Limb (tissue), 2 donors: ENCODE results near the gene PGBD5.
"Not testable (repeated sequence)": the region's sequence is repeated elsewhere in the genome, so short reads cannot be mapped to it uniquely, and the experiment has no call there.

Source experiments
- DNase-seq, 2 donors: peaks; one replicate each; pipeline ENCODE4 v3.0.0-alpha.2; 2016; ENCODE audit errors: extremely low spot score in 2 of 2

The PGBD5 gene

DNA sequence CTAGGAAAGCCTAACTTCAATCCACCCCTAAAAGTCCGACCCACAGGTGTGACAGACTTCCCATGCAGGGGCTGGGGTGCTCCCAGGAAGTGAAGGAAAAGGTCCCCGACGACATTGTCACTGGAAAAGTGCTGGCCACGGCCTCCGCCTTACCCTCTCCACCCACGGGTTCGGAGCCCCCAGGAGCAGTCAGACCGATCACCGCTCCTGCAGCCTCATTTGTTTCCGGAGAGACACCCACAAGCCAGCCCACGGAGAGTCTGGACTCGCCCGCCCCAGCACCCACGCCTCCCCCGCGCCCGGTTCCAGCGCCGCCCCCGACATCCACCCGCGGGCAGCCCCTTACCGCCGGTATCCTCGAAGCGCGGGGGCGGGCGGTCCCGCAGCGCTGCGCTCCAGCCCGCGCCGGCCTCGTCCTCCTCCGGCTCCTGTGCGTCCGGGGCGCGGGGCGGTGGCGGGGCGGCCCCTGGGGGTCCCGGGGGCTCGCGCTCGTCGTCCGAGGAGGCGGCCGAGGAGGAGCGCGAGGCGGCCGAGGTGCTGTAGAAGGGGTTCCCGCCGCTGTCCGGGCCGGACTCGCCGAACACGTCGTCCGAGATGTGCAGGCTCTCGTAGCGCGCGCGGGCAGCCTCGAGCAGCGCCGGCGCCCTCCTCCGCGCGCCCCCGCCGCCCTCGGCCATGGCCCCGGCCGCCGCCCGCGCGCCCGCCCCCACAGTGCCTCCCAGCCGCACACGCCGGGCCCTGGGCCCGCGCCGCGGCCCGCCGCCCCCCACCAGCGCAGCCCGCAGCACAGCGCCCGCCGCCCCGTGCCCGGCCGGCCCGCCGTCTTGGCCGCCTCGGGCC, 660 bp downstream of the PGBD5 start:
- peak in 1 of 2 donors; percentile 43 for DNase-seq

DNA sequence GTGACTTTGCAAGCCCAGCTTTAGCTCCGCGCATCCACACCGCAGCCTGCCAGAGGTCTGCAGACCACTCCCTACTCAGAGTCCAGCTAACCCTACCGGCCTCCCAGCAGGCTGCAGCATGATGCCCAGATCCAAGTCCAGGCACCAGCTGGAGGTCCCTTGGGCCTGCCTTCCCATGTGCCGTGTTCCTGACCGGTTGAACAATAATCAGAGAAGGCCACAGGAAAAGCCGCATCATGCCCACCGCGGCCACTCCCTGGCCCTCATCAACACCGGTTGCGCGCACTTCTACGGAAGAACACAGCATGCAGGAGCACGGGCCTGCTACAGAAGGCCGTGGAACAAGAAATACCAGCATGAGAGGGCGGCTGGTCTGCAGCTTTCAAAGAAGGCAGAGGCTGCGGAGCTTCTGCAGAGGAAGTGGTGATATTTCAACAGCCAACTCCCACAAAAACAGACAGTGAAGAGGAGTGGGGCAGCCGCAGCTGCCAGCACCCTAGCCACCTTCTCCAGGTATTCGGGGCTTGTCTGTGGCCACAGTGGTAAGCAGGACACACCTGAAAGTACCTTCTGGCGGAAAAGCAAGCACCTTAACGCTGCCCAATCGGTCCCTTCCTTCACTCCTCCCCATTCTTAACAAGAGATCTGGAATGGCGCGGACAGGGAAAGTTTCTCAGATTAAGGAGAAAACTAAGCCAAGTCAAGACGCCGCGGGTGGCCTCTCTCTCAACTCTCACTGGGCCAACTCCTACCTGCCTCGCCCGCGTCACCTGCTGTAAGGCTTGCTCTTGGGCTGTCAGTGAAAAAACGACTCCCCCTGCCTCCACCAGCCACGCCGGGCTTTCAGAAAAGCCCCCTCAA, 1.5 kb downstream of the PGBD5 start:
- no peak for DNase-seq

DNA sequence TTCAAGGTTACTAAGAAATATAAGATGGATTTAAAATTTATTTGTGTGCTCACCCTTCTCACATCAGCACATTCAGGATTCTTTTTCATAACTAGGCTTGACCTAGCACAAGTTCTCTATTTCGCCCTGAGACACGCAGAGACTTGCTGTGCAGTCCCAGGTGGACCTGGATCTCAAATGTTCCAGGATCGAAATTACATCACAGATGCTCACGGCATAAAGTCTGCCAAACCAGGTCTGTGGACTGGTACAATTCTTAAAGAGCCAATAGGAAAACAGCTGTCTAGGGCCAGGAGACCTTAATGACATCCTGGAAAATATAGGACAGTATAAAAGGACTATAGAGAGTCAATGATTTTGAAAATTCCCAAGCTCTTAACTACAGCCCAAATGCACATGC, 2.2 kb downstream of the PGBD5 start:
- no peak for DNase-seq

DNA sequence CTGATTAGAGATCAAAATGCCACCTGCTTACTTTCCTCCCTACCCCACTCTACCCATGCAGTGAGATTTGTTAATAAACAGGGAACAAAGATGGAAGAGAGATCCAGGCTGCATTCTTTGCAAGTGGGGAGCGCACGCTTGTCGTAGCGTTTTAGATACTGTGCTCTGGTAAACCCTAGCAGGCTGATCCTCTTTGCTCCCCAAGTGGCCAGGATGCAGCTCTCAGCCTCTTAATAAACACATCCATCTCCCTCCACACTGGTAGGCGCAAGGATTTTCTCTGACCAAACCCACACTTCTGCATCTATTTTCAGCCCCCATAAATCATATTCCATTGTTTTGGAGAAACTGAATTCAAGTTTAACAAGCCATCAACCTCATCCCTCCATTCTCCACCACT, 2.9 kb downstream of the PGBD5 start:
- DNase-seq: no peak

DNA sequence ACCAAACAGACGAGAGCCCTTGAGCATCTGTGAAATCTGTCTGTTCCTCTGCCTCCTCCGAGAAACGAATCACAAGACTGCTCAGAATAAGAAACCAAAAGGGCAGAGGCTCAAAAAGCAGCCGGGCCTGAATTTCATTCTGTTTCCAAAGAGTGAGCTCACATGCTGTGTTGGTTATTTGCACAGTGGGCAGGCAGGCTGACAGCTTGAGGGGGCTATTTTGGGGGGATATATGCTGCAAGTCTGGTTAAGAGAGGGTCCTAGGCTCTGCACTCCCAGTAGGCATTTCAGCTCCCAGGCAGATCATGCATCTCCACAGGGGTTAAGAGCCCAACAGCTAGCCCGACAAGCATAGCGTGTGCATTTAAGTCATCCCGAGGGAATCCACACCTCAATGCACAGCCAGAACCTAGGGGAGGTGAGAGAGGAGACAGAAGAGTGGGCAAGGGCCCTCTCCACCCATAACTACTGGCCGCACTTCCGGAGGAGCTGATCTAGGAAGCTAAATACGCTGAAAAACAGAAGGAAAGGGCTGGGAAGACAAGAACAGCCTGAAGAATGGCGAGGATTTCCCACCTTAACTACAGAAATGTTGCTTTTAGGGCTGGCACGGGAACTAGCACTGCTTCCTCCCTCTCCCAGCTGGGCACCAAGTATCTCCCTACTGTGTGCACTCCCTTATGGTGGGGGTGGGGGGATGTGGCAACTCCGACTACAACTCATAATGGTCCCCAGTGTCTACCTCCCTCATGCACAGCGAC, 3.7 kb downstream of the PGBD5 start:
- DNase-seq: no peak

DNA sequence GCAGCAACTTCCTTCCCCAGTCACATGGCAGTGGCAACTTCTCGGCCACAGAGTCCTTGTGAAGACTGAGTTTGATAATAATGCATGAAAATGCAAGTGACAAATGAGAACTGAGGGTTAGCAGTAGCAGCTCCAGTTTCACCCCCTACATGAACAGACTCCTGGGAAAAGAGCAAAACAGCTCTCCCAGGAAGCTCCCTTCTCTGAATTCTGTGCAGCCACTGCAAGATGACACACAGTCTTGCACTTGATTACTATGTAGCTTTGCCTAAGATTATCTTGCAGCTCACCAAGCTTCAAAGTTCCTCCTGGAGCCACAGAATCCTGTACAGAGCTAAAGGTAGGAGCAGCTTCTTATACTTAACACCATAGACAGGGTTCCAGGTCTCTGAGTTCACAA, 4.7 kb downstream of the PGBD5 start:
- no peak for DNase-seq

DNA sequence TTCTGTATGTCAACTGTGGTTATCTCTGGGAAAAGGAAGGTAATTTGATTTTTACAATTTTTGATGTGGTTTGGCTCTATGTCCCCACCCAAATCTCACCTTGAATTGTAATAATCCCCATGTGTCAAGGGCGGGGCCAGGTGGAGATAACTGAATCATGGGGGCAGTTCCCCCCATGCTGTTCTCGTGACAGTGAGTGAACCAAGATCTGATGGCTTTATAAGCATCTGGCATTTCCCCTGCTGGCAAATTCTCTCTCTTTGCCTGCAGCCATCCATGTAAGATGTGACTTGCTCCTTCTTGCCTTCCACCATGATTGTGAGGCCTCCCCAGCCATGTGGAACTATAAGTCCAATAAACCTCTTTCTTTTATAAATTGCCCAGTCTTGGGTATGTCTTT, 5.8 kb downstream of the PGBD5 start:
- not testable (repeated sequence) for DNase-seq

DNA sequence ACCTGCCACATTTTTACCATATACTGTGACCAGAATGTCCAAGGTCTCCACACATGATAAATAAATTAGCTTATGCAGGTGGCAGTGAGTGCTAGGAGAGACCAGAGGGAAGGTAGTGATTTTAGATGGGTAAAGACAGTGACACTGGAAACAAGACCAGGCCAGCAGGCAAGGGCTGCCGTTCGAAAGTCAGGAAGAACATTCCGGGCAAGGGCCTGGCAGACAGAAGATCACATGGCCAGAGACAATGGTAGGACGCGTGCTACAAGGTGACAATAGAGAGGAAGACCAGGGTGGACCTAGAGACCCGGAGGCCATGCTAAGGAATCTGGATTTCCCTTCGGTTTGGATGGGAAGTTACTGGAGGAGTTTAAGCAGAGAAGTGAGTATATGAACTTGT, 9.7 kb downstream of the PGBD5 start:
- DNase-seq: no peak

DNA sequence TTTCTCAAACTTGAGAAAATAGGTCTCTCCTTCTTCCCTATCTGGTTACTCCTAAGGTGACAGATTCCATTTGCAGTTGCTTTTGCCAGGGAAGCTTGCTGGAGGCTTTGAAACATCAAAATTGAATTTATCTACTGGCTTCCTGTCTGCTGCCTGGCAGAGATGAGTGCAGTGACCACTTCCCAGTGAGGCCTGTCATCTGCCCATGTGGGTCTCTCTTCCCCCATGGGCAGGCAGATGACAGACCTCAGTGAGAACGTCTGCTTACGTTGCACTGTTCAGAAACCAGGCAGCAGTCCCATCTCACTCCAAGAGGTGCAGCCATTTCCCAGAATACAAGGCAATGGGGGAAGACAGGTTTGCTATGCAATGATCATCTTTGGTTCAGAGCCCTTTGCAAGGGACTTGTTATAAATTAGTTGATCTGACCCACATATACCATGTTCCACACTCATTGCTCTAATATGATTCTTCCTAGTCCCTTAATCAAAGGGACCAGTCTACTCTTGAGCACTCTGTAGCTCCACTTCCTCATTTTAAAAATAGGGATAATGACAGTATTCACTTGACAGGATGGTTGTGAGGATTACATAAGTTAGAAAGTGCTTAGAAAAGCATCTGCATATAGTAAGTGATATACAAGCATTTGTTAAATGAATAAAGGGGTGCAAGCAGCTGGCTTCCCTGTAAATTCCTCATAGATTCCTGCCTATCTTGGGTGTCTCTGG, 10.6 kb downstream of the PGBD5 start:
- DNase-seq: no peak

DNA sequence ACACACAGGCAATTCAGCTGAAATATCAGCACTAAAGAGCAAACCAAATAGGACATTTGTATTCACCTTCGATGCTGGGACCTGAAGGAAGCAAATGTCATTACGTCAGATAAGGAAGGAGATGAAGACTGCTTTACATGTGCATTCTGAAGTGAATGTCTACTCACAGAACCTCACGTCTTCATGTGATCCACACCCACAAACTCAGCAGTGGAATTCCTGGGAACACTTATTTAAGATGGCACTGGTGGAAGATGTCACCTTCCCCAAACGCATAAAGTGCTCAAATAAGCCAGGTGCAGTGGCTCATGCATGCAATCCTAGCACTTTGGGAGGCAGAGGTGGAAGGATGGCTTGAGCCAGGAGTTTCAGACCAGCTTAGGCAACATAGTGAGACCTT, 11.4 kb downstream of the PGBD5 start:
- no peak for DNase-seq

DNA sequence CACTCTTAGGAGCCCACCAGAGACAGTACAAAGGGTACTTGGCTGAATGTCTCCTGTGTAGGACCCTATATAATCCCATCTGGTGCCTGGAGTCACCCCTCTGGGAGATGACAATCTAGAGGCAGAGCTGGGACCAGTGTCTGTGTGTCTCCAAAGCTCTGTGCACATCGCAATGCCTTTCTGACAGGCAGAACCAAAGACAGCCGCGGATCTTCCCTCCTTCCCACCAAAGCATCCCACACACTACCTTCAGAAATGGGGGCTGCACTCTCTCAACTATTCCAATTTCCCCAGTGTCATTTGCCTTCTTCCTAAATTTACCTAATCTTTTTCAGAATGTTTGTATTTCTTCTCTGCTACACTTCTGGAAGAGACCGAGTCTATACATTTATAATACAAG, 12.0 kb downstream of the PGBD5 start:
- no peak for DNase-seq

DNA sequence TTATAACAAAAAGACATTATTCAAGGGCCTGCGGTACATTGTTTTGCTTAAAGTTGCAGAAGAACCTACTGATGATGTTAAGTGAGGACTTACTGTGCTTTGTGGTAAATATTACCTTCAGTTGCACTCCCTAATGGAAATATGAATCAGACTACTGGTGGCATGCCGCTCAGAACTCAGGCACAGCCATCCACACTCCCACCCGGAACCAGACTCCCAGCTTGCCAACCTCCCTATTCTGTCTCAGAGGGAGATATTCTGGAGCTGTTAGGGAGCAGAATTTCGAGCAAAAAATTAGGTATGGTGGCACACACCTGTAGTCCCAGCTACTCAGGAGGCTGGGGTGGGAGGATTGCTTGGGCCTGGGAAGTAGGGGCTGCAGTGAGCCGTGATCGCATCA, 13.1 kb downstream of the PGBD5 start:
- no peak for DNase-seq

DNA sequence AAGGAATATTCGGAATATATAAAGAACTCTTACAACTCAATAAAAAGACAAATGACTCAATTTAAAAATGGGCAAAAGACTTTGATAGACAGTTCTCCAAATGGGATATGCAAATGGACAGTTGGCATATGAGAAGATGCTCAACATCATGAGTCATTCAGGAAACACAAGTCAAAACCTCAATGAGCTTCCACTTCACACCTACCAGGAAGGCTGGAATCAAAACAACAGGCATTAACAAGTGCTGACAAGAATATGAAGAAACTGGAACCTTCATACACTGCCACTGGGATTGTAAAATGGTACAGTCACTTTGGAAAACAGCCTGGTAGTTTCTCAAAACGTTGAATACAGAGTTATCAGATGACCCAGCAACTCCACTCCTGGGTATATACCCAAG, 17.2 kb downstream of the PGBD5 start:
- no peak for DNase-seq

DNA sequence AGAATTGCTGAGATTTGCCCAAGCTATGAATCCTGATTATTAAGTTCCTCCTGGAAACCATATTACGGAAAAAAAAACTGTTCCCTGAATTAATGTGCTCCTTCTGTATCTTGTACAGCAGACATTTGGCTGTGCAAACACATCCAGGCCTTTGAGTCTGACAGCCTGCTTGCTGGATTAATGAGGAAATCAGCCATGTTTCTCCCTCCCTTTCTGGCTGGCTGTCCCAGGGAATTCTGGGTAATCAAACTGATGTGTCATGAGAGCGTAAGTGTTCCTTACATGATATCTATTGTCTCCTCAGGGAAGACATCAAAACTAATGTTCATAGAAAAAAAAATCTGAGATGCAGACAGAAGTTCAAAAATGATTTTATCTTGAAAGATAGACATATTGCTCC, 18.8 kb downstream of the PGBD5 start:
- no peak for DNase-seq

DNA sequence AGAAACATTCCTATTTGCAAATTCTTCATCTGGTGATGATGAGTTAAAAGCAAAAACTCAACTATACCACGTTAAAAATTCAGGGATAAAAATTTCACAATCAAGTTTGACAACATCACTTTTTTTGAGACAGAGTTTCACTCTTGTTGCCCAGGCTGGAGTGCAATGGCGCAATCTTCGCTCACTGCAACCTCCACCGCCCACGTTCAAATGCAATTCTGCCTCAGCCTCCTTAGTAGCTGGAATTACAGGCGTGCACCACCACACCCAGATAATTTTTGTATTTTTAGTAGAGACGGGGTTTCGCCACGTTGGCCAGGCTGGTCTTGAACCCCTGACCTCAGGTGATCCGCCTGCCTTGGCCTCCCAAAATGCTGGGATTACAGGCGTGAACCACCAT, 19.4 kb downstream of the PGBD5 start:
- not testable (repeated sequence) for DNase-seq

DNA sequence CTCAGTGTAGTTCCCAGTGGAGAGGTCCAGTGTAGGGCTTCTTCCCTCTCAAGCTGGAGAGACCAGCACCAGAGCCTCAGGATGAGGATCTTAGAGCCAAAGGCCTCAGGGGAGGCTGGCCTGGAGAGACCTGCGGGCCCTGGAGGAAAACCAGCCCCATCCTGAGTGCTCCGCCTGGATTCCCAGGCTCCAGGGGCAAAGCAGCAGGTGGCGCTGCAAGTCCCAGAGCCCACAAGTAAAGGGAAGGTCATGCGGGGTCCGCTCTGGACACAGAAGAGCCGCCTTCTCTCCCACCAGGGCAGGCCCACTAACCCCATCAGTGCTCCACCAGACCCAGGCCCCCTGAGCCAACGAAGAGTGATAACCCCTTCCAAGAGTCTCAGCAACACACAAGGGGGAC, 22.7 kb downstream of the PGBD5 start:
- no peak for DNase-seq

DNA sequence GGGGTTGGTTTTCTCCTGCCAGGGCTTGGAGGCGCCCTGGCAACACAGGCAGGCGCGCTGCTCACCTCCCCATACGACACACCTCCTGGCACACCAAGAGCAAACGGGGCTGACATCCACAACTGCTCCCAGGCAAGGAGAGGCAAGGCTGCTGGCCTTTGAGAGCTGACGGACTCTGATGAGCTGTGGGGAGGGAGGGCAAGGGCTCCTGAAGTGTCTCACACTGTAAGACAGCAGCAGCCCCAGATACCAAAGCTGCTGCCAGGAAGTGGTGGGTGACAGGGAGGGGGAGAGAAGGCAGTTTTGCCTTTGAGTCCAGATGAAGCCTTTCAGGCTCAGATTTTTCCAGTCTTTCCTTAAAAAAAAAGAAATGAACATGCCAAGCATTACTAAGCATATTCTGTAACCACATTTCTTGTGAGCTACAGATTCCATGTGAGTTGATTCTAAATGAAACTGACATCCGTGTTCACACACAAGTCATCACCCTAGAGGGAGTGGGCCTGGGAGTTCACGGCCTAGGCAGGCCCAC, 24.3 kb downstream of the PGBD5 start:
- DNase-seq: peak in 1 of 2 donors; percentile 41

DNA sequence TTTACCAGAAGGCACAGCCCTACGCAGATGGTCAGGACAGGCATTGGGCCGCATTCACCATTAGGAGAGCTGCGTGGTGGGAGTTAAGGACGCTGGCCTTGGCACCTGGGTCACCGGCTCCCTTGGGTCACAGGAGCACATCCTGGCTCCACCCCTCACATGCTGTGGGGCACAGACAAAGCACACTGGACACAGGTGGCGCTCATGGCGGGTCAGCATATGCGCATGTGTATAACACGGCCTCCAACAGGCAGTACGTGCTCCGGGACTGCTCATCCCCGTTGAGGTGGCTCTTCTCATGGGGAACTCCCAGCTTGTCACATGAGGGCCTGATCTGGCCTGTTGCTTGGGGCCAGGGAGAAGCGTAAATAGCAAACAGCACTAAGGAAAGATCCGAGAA, 25.0 kb downstream of the PGBD5 start:
- DNase-seq: no peak

DNA sequence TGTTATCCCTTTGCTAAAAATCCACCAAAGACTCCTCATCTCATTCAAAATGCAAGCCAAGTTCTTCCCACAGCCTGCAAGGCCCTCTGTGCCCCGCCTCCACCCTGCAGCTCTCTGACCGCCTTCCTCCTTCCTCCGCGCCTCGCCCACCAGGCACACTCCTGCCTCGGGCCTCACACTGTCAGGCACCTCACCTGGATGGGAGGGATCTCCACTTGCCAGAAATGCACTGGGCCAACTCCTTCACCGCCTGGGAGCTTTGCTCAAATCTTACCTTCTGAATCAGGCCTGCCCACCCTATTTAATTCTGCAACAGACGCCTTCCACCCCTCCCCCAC, 26.2 kb downstream of the PGBD5 start:
- no peak for DNase-seq

DNA sequence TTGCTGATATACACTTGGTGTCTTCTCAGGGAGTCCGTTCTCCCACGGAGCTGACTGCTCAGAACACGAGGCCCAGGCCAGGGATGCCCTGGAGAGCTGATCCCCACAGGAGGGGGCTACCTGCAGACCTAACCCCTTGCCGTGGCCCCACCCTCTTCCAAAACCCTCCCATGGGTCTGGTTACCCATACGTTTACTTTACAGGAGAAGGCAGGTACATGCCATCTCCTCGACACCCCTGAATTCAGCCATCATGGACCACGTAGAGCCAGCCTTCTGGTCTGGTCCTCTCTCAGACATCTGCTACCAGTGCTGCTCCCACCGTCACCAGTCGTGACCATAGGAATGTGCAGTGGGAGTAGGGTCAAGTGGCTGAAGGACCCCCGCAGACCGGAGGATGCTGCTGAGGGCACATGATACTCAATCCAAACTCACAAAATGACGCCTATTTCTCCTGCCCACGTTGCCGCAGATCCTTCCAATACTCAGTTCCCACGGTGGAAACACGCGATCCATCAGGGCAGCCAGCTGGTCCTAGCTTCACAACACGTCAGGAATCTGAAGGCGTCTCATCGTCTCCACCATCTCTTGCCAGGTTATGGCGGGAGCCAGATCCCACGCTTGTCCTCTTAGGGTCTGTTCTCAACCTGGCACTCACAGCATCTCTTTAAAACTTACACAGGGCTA, 26.7 kb downstream of the PGBD5 start:
- no peak for DNase-seq

DNA sequence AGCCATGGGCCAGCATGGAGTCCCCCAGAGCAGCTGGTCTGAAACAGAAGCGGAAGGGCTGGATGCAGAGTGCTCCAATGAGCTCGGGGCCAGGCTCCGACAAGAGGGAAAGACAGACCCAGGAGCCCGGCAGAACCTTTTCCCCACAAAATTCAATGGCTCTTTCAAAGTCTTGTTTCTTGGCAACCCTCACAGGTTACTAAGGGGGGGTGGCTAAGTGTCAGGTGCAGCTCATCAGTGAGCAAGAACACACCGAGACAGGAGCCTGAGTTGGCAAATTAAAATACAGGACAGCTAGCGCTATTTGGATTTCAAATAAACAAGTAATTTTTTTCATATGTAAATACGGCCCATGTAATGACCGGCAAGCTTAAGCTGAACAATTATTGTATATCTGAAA, 27.3 kb downstream of the PGBD5 start:
- no peak for DNase-seq
